AG09319 (cell line): ENCODE results near the gene ALDH1L2.

ENCODE experiments used
- DNase-seq: peaks from one replicate; pipeline ENCODE4 v3.0.0-alpha.2; 2010; ENCODE audit warnings: low read depth; ENCODE audit errors: extremely low read depth
- CTCF ChIP-seq: IDR thresholded peaks from 2 replicates; pipeline ENCODE4 v1.5.1; 2011; ENCODE audit warnings: low read depth, mild to moderate bottlenecking, inconsistent platforms, low read length, moderate library complexity

Gene ALDH1L2

DNA sequence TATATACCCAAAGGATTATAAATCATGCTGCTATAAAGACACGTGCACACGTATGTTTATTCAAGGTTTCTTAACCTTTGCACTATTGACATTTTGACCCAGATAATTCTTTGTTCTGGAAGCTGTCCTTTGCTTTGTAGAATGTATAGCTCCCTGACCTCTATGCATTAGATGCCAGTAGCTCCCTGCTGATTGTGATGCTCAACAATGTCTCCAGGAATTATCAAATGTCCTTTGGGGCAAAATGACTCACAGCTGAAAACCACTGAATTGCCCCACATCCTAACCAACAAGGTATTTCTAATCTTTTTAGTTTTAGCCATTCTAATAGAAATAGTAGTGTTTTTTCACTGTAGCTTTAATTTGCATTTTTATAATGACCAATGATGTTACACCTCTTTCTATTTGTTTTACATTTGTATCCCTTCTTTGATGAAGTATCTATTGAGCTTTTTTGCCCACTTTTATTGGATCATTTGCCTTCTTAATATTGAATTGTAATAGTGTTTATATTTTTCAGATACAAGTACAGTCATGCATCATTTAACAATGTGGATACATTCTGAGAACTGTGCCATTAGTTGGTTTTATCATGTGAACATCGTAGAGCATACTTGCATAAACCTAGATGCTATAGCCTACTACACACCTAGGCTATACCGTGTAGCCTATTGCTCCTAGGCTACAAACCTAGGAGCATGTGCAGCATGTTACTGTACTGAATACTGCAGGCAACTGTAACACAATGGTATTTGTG is 108.5 kb downstream of the ALDH1L2 start:
- no peak for DNase-seq
- TF ChIP-seq CTCF = no peak

DNA sequence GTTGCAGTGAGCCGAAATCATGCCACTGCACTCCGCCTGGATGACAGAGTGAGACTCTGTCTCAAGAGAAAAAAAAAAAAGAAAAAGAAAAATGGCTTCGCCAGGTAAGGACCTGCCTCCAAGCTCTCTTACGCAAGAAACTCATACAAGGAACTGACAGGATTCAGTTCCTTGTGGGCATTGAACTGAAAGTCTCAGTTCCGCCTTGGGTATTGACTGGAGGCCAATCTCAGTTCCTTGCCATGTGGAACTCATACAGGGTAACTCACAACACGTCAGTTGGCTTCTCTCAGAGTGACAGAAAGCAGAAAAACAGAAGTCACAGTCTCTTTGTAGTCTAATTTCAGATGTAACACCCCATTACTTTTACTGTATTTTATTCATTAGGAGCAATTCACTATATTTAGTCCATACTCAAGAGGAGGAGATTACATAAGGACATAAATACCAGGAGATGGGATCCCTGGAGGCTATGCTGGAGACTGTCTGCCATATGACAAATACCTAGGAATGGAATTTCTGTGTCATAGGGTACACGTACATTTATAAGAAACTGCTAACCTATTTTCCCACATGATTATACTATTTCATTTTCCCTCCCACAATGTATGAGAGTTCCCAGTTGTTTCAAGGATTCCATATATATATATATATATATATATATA is 109.5 kb downstream of the ALDH1L2 start:
- DNase-seq = no peak
- no peak for TF ChIP-seq CTCF

DNA sequence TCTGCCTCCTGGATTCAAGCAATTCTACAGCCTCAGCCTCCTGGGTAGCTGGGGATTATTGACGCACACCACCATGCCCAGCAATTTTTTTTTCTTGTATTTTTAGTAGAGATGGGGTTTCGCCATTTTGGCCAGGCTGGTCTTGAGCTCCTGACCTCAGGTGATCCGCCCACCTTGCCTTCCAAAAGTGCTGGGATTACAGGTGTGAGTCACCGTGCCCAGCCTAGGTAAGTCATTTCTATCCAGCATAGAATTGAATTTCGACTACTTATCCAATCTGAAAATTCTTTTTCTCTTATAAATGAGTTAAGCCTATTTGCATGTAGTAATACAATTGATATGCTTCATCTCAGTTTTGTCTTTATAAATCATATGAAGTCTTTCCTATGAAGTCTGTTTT is 111.0 kb downstream of the ALDH1L2 start:
- no peak for DNase-seq
- TF ChIP-seq CTCF = no peak

DNA sequence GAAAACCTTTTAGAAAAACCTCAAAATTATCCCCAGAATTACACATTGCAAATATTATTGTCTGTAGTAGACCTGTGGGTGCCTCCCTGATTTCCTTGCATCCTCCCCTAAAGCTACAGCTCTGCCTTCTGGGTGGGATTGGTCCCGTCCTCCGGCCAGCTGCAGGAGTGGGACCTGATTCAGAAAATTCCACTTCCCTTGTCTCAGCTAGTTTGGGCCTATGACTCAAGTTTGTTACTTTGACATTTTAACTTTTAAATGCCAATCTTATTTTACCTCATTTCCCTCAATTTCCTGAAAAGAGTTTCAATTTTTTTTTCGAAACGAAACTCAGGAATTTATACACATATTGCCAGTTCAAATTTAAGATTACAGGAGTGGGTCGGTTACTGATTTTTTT is 113.0 kb downstream of the ALDH1L2 start:
- no peak for DNase-seq
- no peak for TF ChIP-seq CTCF
